Fibroblast of skin of abdomen (primary cell): ENCODE results near the gene C19orf38. TPM values are rescaled to one million over a fixed set of nuclear protein-coding genes. Genes with fewer than 3 reads are reported as not detected.

ENCODE experiments used
- DNase-seq: peaks from one replicate; pipeline ENCODE4 v3.0.0-alpha.2; 2013
- polyA plus RNA-seq, 2 experiments: library from polyadenylated mRNA; unstranded; fragments of 120-200 nt; gene quantifications; one replicate each; pipeline ENCODE4 v1.2.1, GENCODE V29; 2013; ENCODE audit not compliant: insufficient read length in 2 of 2

Gene C19orf38, protein sequence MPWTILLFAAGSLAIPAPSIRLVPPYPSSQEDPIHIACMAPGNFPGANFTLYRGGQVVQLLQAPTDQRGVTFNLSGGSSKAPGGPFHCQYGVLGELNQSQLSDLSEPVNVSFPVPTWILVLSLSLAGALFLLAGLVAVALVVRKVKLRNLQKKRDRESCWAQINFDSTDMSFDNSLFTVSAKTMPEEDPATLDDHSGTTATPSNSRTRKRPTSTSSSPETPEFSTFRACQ
- 0.35 TPM for polyA plus RNA-seq (2013, experiment 1 of 2; ENCODE audit: insufficient read length)
- polyA plus RNA-seq (2013, experiment 2 of 2; ENCODE audit: insufficient read length) = 0.25 TPM

DNA sequence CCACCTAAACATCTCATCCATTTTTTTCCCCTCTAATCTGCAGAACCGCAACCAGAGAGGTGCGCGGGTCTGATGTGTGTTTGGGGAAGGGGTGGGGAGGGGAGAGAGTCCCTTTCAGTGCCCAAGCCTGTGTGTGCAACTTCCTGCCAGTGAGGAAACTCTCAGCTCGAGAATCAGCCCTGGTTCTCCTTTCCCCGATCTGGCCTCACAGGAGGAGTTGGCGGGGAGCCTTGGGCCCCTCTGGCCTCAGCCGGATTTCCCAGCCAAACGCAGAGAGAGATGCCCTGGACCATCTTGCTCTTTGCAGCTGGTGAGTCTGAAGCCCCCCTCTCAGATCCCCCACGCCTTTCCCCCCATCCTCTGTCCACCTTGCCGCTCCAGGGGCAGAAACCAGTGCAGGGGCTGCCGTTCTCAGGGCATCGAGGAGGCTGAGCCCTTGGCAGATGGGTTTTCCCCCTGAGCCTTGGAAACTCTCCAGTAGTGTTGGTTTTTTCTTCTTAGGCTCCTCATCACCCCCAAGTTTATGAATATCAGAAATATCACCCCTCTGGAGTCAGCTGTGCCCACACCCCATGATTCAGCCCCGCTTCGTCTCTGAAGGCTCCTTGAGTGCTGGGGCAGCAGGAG is at the start of gene C19orf38:
TSS of gene C19orf38 (plus strand) at position 186 of the 627 bp plus-strand sequence. CDS start at position 280, 94 bp downstream.
- DNase-seq = no peak

DNA sequence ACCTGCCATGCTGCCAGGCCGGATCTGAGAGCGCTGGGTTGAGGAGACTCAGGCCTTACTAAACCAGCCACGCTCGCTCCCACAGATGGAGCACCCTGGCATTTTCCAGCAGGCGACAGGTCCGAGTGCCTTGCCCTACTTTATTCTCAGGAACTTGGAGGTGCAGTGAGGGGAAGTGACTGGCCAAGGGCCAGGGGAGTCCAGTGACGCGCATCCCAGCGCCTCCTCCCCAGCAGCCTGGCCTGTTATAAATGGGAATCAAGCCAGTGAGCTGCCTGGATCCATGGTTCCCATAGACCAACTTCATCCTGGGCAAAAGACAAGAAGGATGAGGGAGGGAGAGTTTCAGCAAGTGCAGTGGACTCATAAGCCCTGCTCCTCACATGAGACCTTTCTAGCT is 47.7 kb upstream of the C19orf38 start:
- DNase-seq = no peak

- no peak for DNase-seq
These were observed 45.7 kb upstream of the C19orf38 start for GRCh38 chr19:10802479-10802878.

GRCh38 chr19:10803252-10803651 is 45.0 kb upstream of the C19orf38 start:
- no peak for DNase-seq

- no peak for DNase-seq
These were observed 43.0 kb upstream of the C19orf38 start for GRCh38 chr19:10805065-10805757.

DNA sequence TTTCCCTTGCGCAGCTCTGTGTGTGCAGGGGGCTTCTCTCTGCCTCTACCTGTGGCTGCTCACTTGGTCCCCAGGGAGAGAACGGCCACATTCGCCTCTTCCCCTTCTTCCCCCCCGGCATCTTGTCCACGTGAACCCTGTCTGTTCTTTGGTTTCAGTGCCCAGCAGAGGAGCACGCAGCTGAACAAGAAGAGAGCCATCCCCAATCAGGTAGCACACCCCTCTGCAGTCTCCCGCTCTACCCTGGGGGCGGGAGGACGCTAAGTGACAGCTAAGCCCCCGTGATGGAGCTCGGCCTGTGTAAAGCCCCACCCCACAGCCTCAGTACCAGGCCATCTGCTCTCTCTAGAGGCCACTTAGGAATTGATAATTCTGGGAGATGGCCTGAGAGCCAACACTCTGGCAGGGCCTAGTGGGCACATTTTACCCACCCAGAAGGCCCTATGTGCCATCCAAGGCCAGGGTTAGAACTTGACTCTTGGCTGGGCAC is 42.4 kb upstream of the C19orf38 start:
- DNase-seq = no peak

DNA sequence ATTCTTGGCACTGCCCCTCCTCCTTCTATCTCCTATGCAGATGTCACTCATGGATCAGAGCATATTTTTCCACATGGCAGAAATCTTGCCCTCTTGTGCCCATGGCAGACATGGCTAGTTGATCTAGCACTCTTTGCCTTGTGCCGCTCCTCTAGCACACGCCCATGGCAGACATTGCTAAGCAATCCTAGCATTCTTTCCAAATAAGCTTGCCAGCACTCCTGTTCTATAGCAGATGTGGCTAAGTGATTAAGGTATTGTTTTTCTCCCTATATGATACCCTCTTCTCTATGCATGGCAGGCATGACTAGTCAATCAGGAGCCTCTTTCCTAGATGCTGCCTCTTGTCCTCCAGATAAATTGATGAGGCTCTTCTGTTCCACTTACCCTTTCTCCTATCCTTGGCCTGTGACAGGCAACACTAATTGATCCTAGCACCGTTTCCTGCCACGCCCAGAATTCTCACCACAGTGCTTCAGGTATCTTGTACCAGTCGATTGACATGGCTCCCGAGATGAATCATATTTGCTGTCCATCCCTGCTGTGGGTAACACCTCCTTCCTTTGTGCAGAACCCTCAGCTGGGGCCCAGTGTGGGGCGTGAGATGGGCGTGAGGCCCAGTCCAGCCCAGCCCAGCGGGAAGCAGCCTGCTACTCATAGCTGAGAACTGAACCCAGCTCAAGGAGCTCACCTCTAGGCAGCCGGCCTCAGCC is 39.1 kb upstream of the C19orf38 start:
- peak; percentile 39 for DNase-seq

DNA sequence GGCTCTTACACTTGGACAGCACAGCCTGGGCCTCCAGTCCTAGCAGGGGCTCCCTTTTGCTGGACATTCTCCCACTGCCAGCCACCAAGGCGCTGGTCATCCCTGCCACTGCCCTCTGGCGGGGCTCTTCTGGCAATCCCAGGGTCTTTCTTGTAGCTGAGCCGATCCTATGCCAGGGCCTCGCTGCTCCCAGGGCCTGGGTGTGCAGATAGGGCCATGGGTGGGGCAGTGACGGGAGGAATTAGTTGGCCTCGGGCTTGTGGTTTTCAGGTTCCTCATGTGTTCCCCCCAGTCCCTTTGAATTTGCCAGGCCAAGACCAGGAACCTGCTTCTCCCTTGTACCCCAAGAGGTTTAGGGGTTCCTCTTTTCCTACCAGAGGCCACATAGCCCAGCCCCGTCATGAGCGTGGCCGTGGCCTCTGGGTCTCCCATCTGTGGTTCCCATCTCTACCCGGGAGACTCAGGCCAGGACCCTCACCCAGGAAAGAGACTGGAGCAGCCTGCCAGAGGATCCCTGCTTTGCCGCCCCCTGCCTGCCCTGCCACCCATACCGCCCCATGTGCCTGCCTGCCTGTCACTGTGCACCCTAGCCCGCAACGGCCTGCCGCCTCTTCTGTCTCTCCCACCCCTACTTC is 38.4 kb upstream of the C19orf38 start:
- no peak for DNase-seq

GRCh38 chr19:10811391-10812111 is 36.7 kb upstream of the C19orf38 start:
- DNase-seq = no peak

GRCh38 chr19:10812196-10812595 is 36.0 kb upstream of the C19orf38 start:
- DNase-seq = no peak

DNA sequence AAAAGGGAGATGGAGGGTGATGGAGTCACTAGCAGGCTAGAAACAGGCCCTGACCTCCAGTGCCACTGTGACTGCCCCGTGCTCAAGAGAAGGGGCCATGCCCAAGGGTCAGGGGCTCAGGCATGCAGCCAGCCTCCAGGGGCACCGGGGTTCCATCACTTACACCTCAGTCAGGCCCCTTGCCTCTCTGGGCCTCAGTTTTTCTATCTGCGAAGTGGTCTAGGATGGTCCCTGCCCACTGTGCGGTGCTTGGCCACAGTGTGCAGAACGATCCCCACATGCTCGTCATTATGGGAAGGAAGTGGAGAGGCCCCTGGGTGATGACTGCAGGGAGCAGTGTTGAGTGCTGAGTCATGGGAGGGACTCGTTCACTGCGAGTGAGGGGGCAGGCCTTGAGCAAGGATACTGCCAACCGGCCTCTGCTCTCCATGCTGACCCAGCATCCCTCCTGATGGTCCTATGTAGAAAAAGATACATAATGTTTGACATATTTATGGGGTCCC is 35.3 kb upstream of the C19orf38 start:
- DNase-seq = peak; percentile 96

- DNase-seq = no peak
These were observed 33.1 kb upstream of the C19orf38 start for GRCh38 chr19:10815007-10815536.

DNA sequence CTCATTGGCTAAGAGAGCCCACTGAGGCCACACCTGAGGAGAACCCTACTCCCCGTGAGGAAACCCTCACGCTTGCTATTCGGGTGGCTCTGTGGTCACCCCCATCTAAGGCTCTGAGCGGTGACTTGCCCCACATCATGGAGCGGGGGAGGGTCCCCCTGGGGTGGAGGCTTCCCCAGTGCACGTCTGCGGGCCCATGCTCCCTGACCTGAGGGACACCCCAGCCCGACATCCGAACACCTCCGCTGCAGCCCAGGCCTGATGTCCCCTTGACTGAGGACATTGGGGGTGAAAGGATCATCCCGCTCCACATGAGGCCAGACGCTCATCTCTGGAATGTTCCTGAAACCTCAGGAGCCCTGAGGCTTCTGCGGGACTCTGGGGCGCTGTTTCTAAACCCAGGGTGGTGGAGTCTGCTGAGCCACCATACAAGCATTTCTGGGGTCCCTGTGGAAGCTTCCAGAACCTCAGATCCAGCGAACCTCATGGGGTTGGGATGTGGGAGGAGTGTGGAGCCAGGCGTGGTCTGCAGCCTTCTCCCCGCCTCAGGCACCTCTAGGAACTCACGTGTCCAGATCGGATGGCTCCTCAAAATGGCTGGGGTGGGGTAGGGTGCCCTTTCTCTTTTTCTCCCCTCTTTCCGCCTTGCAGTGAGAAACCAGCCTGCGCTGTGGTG is 32.1 kb upstream of the C19orf38 start:
- peak; percentile 64 for DNase-seq

DNA sequence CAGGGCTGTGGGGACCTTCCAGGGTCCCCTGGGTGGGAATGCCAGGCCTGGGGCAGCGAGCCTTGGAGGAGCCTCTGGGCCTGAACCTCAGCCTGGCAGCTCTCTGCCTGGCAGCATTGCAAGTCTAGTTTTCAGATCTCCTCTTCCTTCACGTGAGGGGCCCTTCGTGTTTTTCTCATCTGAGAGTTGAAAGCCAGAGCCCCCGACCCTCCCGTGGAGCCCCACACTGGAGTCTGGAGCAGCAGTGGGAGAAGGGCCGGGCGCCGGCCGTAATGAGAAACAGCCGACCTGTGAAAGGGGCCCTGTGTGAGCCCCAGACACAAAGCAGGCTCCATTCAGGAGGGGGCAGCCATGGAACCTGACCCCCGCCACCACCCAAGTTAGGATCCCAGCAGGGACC is 31.5 kb upstream of the C19orf38 start:
- no peak for DNase-seq

- peak; percentile 99 for DNase-seq
These were observed 30.8 kb upstream of the C19orf38 start for GRCh38 chr19:10817291-10818038.

GRCh38 chr19:10818301-10819123 is 29.7 kb upstream of the C19orf38 start:
- no peak for DNase-seq

GRCh38 chr19:10819124-10820060 is 28.8 kb upstream of the C19orf38 start:
- DNase-seq = no peak

- no peak for DNase-seq
These were observed 28.0 kb upstream of the C19orf38 start for GRCh38 chr19:10820173-10820572.
